Left ventricle myocardium inferior (tissue), 1 donor: ENCODE measurements around the gene S100A3. TPM values are rescaled to one million over a fixed set of nuclear protein-coding genes. Genes with fewer than 3 reads are reported as not detected.
"Not testable (repeated sequence)": the region's sequence is repeated elsewhere in the genome, so short reads cannot be mapped to it uniquely, and the experiment has no call there.

Experiments
- DNase-seq: peaks from one replicate; pipeline ENCODE4 v3.0.0-alpha.2; 2020
- H3K27ac ChIP-seq: fragments of 200-600 bp; replicated peaks from 2 replicates; pipeline ENCODE4 v1.8.0; 2021
- H3K27me3 ChIP-seq: fragments of 200-600 bp; 2 replicates; pipeline ENCODE4 v1.8.0; 2021; ENCODE audit warnings: low read depth
- H3K36me3 ChIP-seq: fragments of 200-600 bp; 2 replicates; pipeline ENCODE4 v1.8.0; 2021
- H3K4me1 ChIP-seq: fragments of 200-600 bp; 2 replicates; pipeline ENCODE4 v1.8.0; 2021
- H3K4me3 ChIP-seq: fragments of 200-600 bp; 2 replicates; pipeline ENCODE4 v1.8.0; 2021; ENCODE audit warnings: mild to moderate bottlenecking, moderate library complexity
- H3K9me3 ChIP-seq: fragments of 200-600 bp; replicated peaks from 2 replicates; pipeline ENCODE4 v1.8.0; 2021
- intact Hi-C: fragments of 100-400 bp; cut with micrococcal nuclease; formaldehyde crosslinking; loops from one replicate; pipeline ENCODE4 v1.11.0; 2022
- long read RNA-seq: library from polyadenylated mRNA; unstranded; transcript quantifications from one replicate; pipeline ENCODE4 v2.0.0, GENCODE V29; 2021
- total RNA-seq: library from RNA; stranded (reverse); fragmentation: NEBNext Ultra II Directional; extraction: Animal tissue kit (Norgen Biotek cat#: 25700); gene quantifications from one replicate; pipeline ENCODE4 v1.2.1, GENCODE V29; 2021
- TF ChIP-seq, protein P1 (sequence below): fragments of 200-600 bp; IDR thresholded peaks from 2 replicates; pipeline ENCODE4 v1.8.0; 2021; ENCODE audit warnings: antibody characterized with exemption, mild to moderate bottlenecking, borderline replicate concordance
- donor health status: DM: no; HTN: yes; CAD: no; lungs with severe emphysema.

S100A3 gene, protein sequence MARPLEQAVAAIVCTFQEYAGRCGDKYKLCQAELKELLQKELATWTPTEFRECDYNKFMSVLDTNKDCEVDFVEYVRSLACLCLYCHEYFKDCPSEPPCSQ
- total RNA-seq, result 0.36 TPM
- long read RNA-seq, result 0 reads

DNA sequence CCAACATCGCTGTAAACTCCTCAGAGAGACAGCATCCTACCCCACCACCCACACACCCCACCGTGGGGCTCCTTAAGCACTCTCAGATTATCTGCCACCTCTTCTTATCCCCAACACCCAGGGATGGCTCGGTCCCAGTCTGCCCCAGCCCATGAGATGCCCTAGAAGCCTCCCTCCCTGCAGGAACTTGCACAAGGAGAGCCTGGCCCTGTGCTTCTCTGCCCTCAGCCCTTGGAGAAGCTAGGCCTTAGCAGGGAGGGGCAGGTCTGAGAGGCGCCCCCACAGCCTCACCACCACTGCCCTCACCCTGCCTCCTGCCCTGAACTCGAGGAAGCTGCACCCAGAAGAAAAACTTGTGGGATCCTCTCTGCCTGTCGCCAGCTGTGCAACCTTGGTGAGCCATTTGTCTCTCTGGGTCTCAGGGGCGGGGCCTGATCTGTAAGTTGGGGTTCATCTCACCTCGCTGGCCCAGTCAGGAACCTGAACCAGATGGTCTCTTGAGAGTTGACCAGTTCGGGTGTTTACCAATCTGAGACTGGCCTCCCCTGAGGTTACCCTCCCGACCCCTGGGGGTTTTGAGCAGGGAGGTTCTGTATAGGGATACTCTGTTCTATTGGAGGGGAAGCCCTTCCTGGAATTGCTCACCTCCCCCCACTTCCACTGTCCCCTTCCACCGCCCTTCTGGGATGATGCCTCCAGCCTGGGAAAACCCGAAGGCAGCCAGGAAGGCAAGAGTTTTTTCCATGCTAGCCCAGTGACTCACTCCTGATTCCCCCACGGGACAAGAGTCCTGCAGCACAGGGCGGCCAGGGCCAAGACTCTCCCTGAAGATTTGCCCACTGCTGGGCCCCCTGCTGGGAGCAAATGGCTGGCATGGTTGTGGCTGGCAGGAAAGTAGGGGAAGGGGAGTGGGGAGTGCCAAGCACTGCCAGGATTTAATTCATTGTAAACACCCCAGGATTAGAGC lies at the start of gene S100A3:
TSS of gene S100A3 (minus strand) at position 537 of the 967 bp plus-strand sequence. CDS start 773 bp downstream, outside the sequence.
- intact Hi-C loops, result no loop called here
- Histone ChIP-seq H3K27ac (peak within 1 kb of the TSS; percentile 68), H3K4me3 (no peak within 1 kb of the TSS), H3K4me1 (peaks cover 78% of the 10 kb centered on the region), H3K9me3 (no peaks in the 10 kb centered on the region), H3K27me3 (no peaks in the 10 kb centered on the region), H3K36me3 (no peaks in the 10 kb centered on the region)
- DNase-seq, result peak; percentile 65
- TF ChIP-seq, protein P1, sequence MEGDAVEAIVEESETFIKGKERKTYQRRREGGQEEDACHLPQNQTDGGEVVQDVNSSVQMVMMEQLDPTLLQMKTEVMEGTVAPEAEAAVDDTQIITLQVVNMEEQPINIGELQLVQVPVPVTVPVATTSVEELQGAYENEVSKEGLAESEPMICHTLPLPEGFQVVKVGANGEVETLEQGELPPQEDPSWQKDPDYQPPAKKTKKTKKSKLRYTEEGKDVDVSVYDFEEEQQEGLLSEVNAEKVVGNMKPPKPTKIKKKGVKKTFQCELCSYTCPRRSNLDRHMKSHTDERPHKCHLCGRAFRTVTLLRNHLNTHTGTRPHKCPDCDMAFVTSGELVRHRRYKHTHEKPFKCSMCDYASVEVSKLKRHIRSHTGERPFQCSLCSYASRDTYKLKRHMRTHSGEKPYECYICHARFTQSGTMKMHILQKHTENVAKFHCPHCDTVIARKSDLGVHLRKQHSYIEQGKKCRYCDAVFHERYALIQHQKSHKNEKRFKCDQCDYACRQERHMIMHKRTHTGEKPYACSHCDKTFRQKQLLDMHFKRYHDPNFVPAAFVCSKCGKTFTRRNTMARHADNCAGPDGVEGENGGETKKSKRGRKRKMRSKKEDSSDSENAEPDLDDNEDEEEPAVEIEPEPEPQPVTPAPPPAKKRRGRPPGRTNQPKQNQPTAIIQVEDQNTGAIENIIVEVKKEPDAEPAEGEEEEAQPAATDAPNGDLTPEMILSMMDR, result peak; percentile 19

DNA sequence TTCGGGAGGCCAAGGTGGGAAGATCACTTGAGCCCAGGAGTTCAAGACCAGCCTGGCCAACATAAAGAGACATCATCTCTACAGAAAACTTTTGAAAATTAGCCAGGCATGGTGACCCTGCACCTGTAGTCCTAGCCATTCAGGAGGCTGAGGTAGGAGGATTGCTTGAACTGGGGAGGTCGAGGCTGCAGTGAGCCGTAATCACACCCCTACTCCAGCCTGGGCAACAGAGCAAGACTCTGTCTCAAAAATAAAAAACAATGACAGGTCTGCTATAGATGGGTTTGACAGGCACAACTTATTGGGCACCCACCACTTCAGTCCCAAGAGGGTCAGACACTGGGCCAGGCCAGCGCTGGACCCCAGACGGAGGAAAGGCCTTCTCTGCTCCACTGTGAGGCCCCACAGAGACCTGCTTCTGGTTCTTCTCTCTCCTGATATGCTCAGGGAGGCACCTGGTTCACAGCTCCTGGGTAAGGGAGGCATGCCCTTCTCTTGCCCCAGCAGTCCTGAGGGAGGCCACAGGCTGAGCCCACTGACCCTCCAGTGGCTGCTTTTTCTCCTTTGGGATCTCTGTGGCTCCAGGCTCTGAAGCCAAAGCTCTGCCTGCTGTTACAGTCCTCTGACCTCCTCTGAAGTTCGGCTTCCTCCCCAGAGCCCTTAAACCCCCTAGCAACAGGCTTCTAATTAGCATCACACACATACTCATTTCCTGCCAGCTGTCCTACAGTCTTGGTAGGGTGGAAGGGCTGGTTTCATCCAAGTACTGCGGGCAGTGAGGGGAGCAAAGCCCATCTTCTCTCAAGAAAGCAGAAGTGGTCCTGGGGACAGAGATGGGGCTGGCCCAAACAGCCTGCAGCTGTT lies 49.5 kb upstream of the S100A3 start:
- TF ChIP-seq, protein P1, result no peak
- DNase-seq, result no peak
- H3K27me3 ChIP-seq, result no peaks in the 10 kb centered on the region
- H3K36me3 ChIP-seq, result no peaks in the 10 kb centered on the region
- H3K4me1 ChIP-seq, result peaks cover 8% of the 10 kb centered on the region
- H3K27ac ChIP-seq, result peak overlapping the region; percentile 50
- H3K4me3 ChIP-seq, result no peak overlapping the region
- intact Hi-C loops, result no loop called here
- no peaks in the 10 kb centered on the region for H3K9me3 ChIP-seq

DNA sequence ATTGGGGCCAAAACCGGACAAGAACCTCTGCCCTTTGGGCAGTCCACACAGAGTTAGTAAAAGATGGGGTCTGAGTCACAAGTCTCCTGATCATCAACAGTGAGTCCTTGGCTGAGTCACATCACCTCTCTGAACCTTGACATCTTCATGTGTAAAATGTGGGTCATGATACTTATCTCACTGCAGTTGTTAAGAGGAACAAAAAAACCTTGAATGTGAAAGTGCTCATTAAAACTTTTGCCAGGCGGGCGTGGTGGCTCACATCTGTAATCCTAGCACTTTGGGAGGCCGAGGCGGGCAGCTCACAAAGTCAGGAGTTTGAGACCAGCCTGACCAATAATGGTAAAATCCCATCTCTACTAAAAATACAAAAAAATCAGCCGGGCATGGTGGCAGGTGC lies 48.1 kb upstream of the S100A3 start:
- Histone ChIP-seq H3K9me3 (no peaks in the 10 kb centered on the region), H3K4me1 (peaks cover 8% of the 10 kb centered on the region), H3K36me3 (no peaks in the 10 kb centered on the region), H3K27ac (no peak overlapping the region), H3K27me3 (no peaks in the 10 kb centered on the region), H3K4me3 (no peak overlapping the region)
- TF ChIP-seq, protein P1, result no peak
- no peak for DNase-seq
- intact Hi-C loops, result no loop called here

DNA sequence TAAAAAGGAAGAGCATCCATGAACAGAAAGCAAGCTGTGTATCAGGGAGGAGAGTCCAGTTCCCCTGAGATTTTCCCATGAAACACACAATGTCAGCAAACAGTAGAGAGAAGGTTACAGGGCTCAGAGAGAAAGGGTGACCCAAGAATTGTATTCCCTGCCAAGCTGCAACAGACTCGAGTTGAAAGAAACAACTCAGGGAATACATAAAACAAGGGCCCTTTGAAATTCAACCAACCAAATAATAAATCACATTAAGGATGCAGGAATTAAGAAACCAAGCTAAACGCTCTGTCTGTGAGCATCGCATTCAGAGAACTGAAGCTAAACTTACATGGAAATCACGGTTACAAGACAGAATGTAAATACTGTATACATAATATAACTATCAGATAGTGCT lies 43.7 kb upstream of the S100A3 start:
- TF ChIP-seq, protein P1, result no peak
- intact Hi-C loops, result no loop called here
- Histone ChIP-seq H3K4me1 (peaks cover 2% of the 10 kb centered on the region), H3K9me3 (no peaks in the 10 kb centered on the region), H3K27me3 (no peaks in the 10 kb centered on the region), H3K27ac (no peak overlapping the region), H3K4me3 (no peak overlapping the region), H3K36me3 (no peaks in the 10 kb centered on the region)
- DNase-seq, result no peak

DNA sequence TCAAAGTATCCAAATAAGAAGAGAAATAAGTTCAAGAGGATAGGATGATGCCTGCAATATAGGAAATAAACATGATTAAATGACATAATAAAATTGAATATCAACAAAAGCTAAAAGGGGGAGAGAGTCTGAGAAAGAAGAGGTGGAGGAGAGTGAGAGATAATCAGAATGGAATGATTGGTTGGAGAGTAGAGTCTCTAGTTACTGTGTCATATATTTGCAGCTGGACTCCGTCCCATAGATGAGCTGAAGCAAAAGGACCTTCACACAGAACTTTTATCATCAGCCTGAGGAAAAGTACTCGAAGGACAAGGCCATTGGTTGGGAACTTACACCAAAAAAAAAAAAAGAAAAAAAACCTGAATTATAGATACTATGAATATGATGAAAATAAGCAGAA lies 39.4 kb upstream of the S100A3 start:
- DNase-seq, result no peak
- Histone ChIP-seq H3K27ac (no peak overlapping the region), H3K9me3 (no peaks in the 10 kb centered on the region), H3K36me3 (no peaks in the 10 kb centered on the region), H3K4me3 (no peak overlapping the region), H3K4me1 (peaks cover 9% of the 10 kb centered on the region), H3K27me3 (no peaks in the 10 kb centered on the region)
- TF ChIP-seq, protein P1, result no peak
- intact Hi-C loops, result no loop called here

DNA sequence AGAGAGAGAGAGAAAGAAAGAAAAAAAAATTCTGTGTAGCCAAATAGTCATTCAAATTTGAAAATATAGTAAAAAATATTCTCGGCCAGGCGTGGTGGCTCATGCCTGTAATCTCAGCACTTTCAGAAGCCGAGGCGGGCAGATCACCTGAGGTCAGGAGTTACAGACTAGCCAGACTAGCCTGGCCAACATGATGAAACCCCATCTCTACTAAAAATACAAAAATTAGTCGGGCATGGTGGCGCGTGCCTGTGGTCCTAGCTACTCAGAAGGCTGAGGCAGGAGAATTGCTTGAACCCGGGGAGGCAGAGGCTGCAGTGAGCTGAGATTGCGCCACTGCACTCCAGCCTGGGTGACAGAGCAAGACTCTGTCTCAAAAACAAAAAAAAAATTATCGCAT lies 39.0 kb upstream of the S100A3 start:
- H3K9me3 ChIP-seq, H3K4me3 ChIP-seq, H3K36me3 ChIP-seq, H3K27me3 ChIP-seq, H3K27ac ChIP-seq, H3K4me1 ChIP-seq, DNase-seq, intact Hi-C loops: not testable (repeated sequence)
